Breast epithelium (tissue), 4 donors: ENCODE measurements around the gene EIF5AL1. TPM values are rescaled to one million over a fixed set of nuclear protein-coding genes. Genes with fewer than 3 reads are reported as not detected.

Source experiments
- DNase-seq, 2 donors: peaks; one replicate each; pipeline ENCODE4 v3.0.0-alpha.2; 2019; ENCODE audit warnings: low spot score in 2 of 2
- H3K27ac ChIP-seq, 2 donors: fragments of 200-600 bp; sonication (generic) in 1 of 2; one replicate each; pipeline ENCODE4 v1.5.1; 2016 to 2019; ENCODE audit warnings: mild to moderate bottlenecking in 1 of 2
- H3K27me3 ChIP-seq, 2 donors: fragments of 200-600 bp; sonication (generic) in 1 of 2; one replicate each; pipeline versions ENCODE4 v1.5.1 to v1.6.0; 2017 to 2019; ENCODE audit warnings: control low read depth in 1 of 2, mild to moderate bottlenecking in 1 of 2
- H3K36me3 ChIP-seq: fragments of 200-600 bp; one replicate; pipeline ENCODE4 v1.5.1; 2019
- H3K4me1 ChIP-seq, 2 donors: fragments of 200-600 bp; sonication (generic); one replicate each; pipeline ENCODE4 v1.5.1; 2016 to 2019; ENCODE audit warnings: control low read depth in 1 of 2
- H3K4me3 ChIP-seq, 3 donors: fragments of 200-600 bp; sonication (generic); 1 replicate in 2 of 3; 2 replicates in 1 of 3; pipeline ENCODE4 v1.5.1; 2016 to 2019; ENCODE audit warnings: mild to moderate bottlenecking in 3 of 3, moderate library complexity in 2 of 3
- H3K9me3 ChIP-seq, 2 donors: fragments of 200-600 bp; sonication (generic) in 1 of 2; one replicate each; pipeline ENCODE4 v1.5.1; 2016 to 2019; ENCODE audit warnings: control low read depth in 1 of 2
- CTCF ChIP-seq, 3 donors: fragments of 450-650 bp; IDR thresholded peaks; one replicate each; pipeline ENCODE4 v1.5.1; 2016 to 2017; ENCODE audit warnings: antibody characterized with exemption in 3 of 3, mild to moderate bottlenecking in 3 of 3, moderate library complexity in 3 of 3
- POLR2A ChIP-seq: fragments of 450-650 bp; IDR thresholded peaks from one replicate; pipeline ENCODE4 v1.6.1; 2016; ENCODE audit warnings: antibody characterized with exemption, mild to moderate bottlenecking, moderate library complexity
- POLR2AphosphoS5 ChIP-seq, 3 donors: sonication (generic); formaldehyde crosslinking; IDR thresholded peaks; one replicate each; pipeline ENCODE4 v1.6.1; 2017; ENCODE audit warnings: antibody characterized with exemption in 3 of 3
- intact Hi-C: fragments of 100-400 bp; cut with DNase I; formaldehyde crosslinking; loops from one replicate; pipeline ENCODE4 v1.15.1; 2023; ENCODE audit warnings: low total_unique reads
- total RNA-seq, 3 donors: library from RNA; depleted of rRNA; stranded (reverse); fragments of >200 nt; gene quantifications; one replicate each; pipeline ENCODE4 v1.1.0, GENCODE V29; 2016

The EIF5AL1 gene
- total RNA-seq, 3 donors from 2014 or later: under 0.01 to 0.16 (median 0.15) TPM

- H3K4me1 ChIP-seq: no peaks in the 10 kb centered on the region
- TF ChIP-seq CTCF (IDR thresholded peaks at IDR 0.05): no peak
- TF ChIP-seq POLR2AphosphoS5 (IDR thresholded peaks at IDR 0.05): no peak
- TF ChIP-seq POLR2A: no peak
- DNase-seq: no peak
- no peaks in the 10 kb centered on the region for H3K27me3 ChIP-seq
- H3K4me3 ChIP-seq: no peak overlapping the region
- H3K36me3 ChIP-seq: no peaks in the 10 kb centered on the region
- intact Hi-C loops: no loop called here
- no peak overlapping the region for H3K27ac ChIP-seq
- H3K9me3 ChIP-seq: no peaks in the 10 kb centered on the region
These were observed 37.1 kb upstream of the EIF5AL1 start for GRCh38 chr10:79475119-79475653.

GRCh38 chr10:79475877-79476276 lies 36.5 kb upstream of the EIF5AL1 start:
- Histone ChIP-seq H3K27ac (no peak overlapping the region), H3K9me3 (no peaks in the 10 kb centered on the region), H3K4me3 (no peak overlapping the region), H3K27me3 (no peaks in the 10 kb centered on the region), H3K36me3 (no peaks in the 10 kb centered on the region), H3K4me1 (no peaks in the 10 kb centered on the region)
- intact Hi-C loops: no loop called here
- DNase-seq: no peak
- TF ChIP-seq POLR2AphosphoS5 (IDR thresholded peaks at IDR 0.05): no peak
- TF ChIP-seq POLR2A: no peak

- TF ChIP-seq POLR2A (no peak), POLR2AphosphoS5 (IDR thresholded peaks at IDR 0.05) (no peak), CTCF (IDR thresholded peaks at IDR 0.05) (no peak)
- H3K4me3 ChIP-seq: no peak overlapping the region
- no peak for DNase-seq
- no peak overlapping the region for H3K27ac ChIP-seq
- no peaks in the 10 kb centered on the region for H3K27me3 ChIP-seq
- H3K36me3 ChIP-seq: no peaks in the 10 kb centered on the region
- H3K9me3 ChIP-seq: no peaks in the 10 kb centered on the region
- intact Hi-C loops: no loop called here
- no peaks in the 10 kb centered on the region for H3K4me1 ChIP-seq
These were observed 35.7 kb upstream of the EIF5AL1 start for GRCh38 chr10:79476645-79477044.

GRCh38 chr10:79477456-79477855 lies 34.9 kb upstream of the EIF5AL1 start:
- no peaks in the 10 kb centered on the region for H3K36me3 ChIP-seq
- TF ChIP-seq POLR2A: no peak
- no peak for TF ChIP-seq CTCF (IDR thresholded peaks at IDR 0.05)
- TF ChIP-seq POLR2AphosphoS5 (IDR thresholded peaks at IDR 0.05): no peak
- DNase-seq: no peak
- H3K4me1 ChIP-seq: no peaks in the 10 kb centered on the region
- no peak overlapping the region for H3K27ac ChIP-seq
- no peaks in the 10 kb centered on the region for H3K9me3 ChIP-seq
- no peak overlapping the region for H3K4me3 ChIP-seq
- no peaks in the 10 kb centered on the region for H3K27me3 ChIP-seq
- intact Hi-C loops: no loop called here

- intact Hi-C loops: no loop called here
- Histone ChIP-seq H3K9me3 (no peaks in the 10 kb centered on the region), H3K27ac (no peak overlapping the region), H3K4me1 (no peaks in the 10 kb centered on the region), H3K4me3 (no peak overlapping the region), H3K27me3 (no peaks in the 10 kb centered on the region), H3K36me3 (no peaks in the 10 kb centered on the region)
- DNase-seq: no peak
- TF ChIP-seq POLR2AphosphoS5 (IDR thresholded peaks at IDR 0.05) (no peak), CTCF (IDR thresholded peaks at IDR 0.05) (no peak), POLR2A (no peak)
These were observed 32.9 kb upstream of the EIF5AL1 start for GRCh38 chr10:79479283-79479909.
